ENCODE measurements around the gene NRM. TPM values are rescaled to one million over a fixed set of nuclear protein-coding genes. Genes with fewer than 3 reads are reported as not detected.
A peak's percentile ranks its signal among the peaks of the same experiment; 100 is the strongest.

Gene NRM
- total RNA-seq, 3 donors from 2014 or later, result 1.8 to 4.0 (median 2.3) TPM

- Histone ChIP-seq H3K36me3 (no peaks in the 10 kb centered on the region), H3K4me1 (peaks cover 6 to 18% of the 10 kb centered on the region in 2 donors), H3K27me3 (no peaks in the 10 kb centered on the region), H3K27ac (peak overlapping the region; percentile 96 to 97), H3K4me3 (peak overlapping the region; percentile 76 to 82 (median 82)), H3K9me3 (no peaks in the 10 kb centered on the region)
- intact Hi-C loops (cut with DNase I; ENCODE audit: low total_unique reads), result no loop called here
- TF ChIP-seq POLR2A (IDR thresholded peaks at IDR 0.05) (no peak), POLR2AphosphoS5 (IDR thresholded peaks at IDR 0.05) (no peak), CTCF (IDR thresholded peaks at IDR 0.05) (no peak)
- no peak for DNase-seq (ENCODE audit: low spot score in 2 of 2)
Observed at GRCh38 chr6:30688569-30688968, 2.2 kb downstream of the NRM start.

DNA sequence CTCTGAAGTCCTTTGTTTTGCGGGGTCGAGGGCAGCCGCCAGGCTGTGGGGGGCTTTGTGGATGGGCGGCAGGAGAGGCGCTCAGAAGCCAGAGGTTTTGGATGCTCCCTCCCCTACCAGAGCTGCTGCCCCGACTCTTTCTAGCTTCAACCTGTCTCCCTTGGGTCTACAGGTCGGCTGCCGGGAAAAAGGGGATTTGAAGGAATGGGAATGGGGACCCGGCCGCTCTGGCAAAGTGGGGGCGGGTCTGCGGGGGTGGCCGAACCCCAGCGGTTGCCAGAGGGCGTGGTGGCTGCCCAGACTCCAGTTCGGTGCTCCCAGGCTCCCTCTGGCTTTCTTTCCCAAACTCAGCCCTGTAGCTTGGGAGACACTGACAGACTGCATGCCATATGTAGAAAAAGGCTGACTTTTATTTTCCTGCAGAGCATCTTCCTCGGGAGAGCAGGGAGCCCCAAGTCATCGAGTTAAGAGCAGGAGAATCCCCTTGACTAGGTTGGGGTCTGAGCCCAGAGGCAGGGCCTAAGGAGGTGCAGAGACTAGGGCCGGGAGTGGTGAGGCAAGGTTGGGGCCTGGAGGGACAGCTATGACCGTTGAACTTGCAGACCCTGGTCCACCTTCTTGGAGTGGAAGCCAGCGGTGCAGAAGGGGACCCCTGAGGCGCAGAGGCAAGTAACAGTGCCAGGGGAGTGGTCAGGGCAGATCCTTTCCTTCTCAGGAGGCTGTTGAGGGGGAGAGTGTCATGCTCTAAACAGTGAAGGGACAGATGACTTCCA, 2.9 kb downstream of the NRM start:
- peaks cover 10 to 18% of the 10 kb centered on the region in 2 donors for H3K4me1 ChIP-seq
- peak overlapping the region; percentile 96 to 97 for H3K27ac ChIP-seq
- no peak for TF ChIP-seq POLR2A (IDR thresholded peaks at IDR 0.05)
- no peak for TF ChIP-seq POLR2AphosphoS5 (IDR thresholded peaks at IDR 0.05)
- TF ChIP-seq CTCF (IDR thresholded peaks at IDR 0.05), result no peak
- H3K36me3 ChIP-seq, result no peaks in the 10 kb centered on the region
- peak overlapping the region; percentile 76 to 82 (median 82) for H3K4me3 ChIP-seq
- H3K9me3 ChIP-seq, result no peaks in the 10 kb centered on the region
- intact Hi-C loops (cut with DNase I; ENCODE audit: low total_unique reads), result no loop called here
- no peak for DNase-seq (ENCODE audit: low spot score in 2 of 2)
- H3K27me3 ChIP-seq, result no peaks in the 10 kb centered on the region

- TF ChIP-seq POLR2AphosphoS5 (IDR thresholded peaks at IDR 0.05) (peak; percentile 80 to 95 (median 91)), POLR2A (IDR thresholded peaks at IDR 0.05) (no peak)
Observed at GRCh38 chr6:30686908-30687658, 3.7 kb downstream of the NRM start.

GRCh38 chr6:30686009-30686907, 4.5 kb downstream of the NRM start, which contains the start of gene PPP1R18:
TSS of gene PPP1R18 (minus strand) at chr6:30686645. CDS start at chr6:30686018, 627 bp downstream.
- H3K27me3 ChIP-seq, result no peaks in the 10 kb centered on the region
- DNase-seq (ENCODE audit: low spot score in 2 of 2), result peak; percentile 73 to 77
- TF ChIP-seq POLR2AphosphoS5 (IDR thresholded peaks at IDR 0.05) (peak; percentile 13 to 18 (median 16)), POLR2A (IDR thresholded peaks at IDR 0.05) (no peak), CTCF (IDR thresholded peaks at IDR 0.05) (no peak)
- intact Hi-C loops (cut with DNase I; ENCODE audit: low total_unique reads), result no loop called here
- peak within 1 kb of the TSS; percentile 96 to 97 for H3K27ac ChIP-seq
- H3K4me3 ChIP-seq, result peak within 1 kb of the TSS; percentile 76 to 82 (median 82)
- H3K4me1 ChIP-seq, result peaks cover 16 to 24% of the 10 kb centered on the region in 2 donors
- H3K36me3 ChIP-seq, result no peaks in the 10 kb centered on the region
- H3K9me3 ChIP-seq, result no peaks in the 10 kb centered on the region

More at GRCh38 chr6:30686908-30687658, 3.7 kb downstream of the NRM start:
- no peaks in the 10 kb centered on the region for H3K36me3 ChIP-seq
- H3K27me3 ChIP-seq, result no peaks in the 10 kb centered on the region
- H3K4me3 ChIP-seq, result peak overlapping the region; percentile 76 to 82 (median 82)
- H3K9me3 ChIP-seq, result no peaks in the 10 kb centered on the region
- H3K27ac ChIP-seq, result peak overlapping the region; percentile 96 to 97
- intact Hi-C loops (cut with DNase I; ENCODE audit: low total_unique reads), result no loop called here
- peak; percentile 86 for DNase-seq (ENCODE audit: low spot score in 2 of 2)
- H3K4me1 ChIP-seq, result peaks cover 16 to 24% of the 10 kb centered on the region in 2 donors
